ENCODE measurements around the gene PDE8A. TPM values are rescaled to one million over a fixed set of nuclear protein-coding genes. Genes with fewer than 3 reads are reported as not detected.

PDE8A gene
- total RNA-seq, 2 experiments from 2014 or later = 28.3 to 32.3 TPM

DNA sequence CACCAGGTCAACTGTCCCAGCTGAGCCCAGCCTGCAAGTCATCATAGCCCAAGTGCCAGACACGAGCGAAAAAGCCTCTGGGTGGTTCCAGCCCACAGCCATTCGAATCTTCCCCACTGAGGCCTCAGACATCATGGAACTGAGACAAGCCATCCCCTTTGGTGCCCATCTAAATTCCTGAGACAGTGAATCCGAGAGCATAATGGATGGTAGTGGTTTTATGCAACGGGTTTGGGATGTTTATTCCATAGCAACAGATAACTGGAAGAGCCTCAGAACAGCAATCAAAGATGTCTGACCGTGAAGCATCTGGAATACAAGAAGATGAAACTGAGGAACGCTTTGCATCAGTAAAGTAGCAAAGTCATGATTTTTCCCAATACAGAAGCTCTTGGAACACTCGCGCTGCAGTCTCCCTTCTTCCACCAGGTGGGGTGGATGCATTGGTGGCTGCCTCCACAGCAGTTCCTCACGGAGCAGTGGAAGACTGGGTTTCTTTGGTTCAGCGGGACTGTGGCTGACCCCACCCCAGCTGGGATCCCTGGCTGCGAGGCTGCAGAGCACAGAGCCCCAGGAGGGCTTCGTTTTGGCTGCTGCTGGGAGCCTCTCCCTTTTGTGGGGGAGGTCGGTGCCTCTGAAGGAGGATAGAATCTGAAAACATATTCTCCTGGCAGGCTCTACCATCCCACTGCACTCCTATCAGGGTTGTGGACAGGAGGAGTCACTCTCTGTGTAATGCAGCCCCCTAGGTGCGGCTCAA lies 26.4 kb upstream of the PDE8A start:
- no TSS peak for BruUV-seq (replicated peaks)
- DNase-seq (ENCODE audit: low spot score) = peak; percentile 30
- H3K4me2 ChIP-seq (ENCODE audit: low read length) = no peak overlapping the region
- no peaks in the 10 kb centered on the region for H3K79me2 ChIP-seq (ENCODE audit: insufficient read depth, low read depth, low read length)
- no peak overlapping the region for H3K4me3 ChIP-seq (ENCODE audit: low read depth, low read length, poor library complexity, severe bottlenecking)
- H4K20me1 ChIP-seq (ENCODE audit: insufficient read depth, low read length) = no peaks in the 10 kb centered on the region
- intact Hi-C loops (cut with micrococcal nuclease; ENCODE audit: unreplicated experiment) = no loop called here
- H3K9me2 ChIP-seq (ENCODE audit: insufficient read depth, low read length) = no peaks in the 10 kb centered on the region
- TF ChIP-seq, protein P1, sequence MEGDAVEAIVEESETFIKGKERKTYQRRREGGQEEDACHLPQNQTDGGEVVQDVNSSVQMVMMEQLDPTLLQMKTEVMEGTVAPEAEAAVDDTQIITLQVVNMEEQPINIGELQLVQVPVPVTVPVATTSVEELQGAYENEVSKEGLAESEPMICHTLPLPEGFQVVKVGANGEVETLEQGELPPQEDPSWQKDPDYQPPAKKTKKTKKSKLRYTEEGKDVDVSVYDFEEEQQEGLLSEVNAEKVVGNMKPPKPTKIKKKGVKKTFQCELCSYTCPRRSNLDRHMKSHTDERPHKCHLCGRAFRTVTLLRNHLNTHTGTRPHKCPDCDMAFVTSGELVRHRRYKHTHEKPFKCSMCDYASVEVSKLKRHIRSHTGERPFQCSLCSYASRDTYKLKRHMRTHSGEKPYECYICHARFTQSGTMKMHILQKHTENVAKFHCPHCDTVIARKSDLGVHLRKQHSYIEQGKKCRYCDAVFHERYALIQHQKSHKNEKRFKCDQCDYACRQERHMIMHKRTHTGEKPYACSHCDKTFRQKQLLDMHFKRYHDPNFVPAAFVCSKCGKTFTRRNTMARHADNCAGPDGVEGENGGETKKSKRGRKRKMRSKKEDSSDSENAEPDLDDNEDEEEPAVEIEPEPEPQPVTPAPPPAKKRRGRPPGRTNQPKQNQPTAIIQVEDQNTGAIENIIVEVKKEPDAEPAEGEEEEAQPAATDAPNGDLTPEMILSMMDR (conservative IDR thresholded peaks at IDR 0.05; ENCODE audit: low read length) = peak; percentile 67
- no peak for TF ChIP-seq EZH2phosphoT487 (IDR thresholded peaks at IDR 0.05; ENCODE audit: borderline replicate concordance, low read depth, low read length)
- ChIA-PET POLR2A (no interaction called here), CTCF (ENCODE audit: unreplicated experiment) (no interaction called here)
- no peak overlapping the region for H3K27ac ChIP-seq (ENCODE audit: low read depth, low read length, poor library complexity, severe bottlenecking)
- H2AFZ ChIP-seq (ENCODE audit: low read length) = no peak overlapping the region
- no peaks in the 10 kb centered on the region for H3K36me3 ChIP-seq (ENCODE audit: insufficient read depth, low read length)
- H3K9me3 ChIP-seq (ENCODE audit: low read length) = no peaks in the 10 kb centered on the region
- H3K4me1 ChIP-seq (ENCODE audit: insufficient read depth, low read length, poor library complexity, severe bottlenecking) = peaks cover 7% of the 10 kb centered on the region

DNA sequence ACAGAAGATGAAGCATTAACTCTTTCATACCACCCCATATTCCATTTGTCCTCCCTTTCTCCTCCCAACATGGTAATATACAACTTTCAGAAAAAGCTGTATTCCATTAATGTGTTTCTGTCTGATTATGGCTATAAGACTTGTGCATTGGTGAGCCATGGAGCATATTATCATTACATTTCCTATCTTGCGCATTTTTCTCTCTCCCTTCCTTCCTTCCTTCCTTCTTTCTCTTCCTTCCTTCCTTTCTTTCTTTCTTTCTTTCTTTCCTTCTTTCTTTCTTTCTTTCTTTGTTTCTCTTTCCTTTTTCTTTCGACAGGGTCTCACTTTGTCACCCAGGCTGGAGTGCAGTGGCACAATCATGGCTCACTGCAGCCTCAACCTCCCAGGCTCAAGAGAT lies 25.5 kb upstream of the PDE8A start:
- H3K9me3 ChIP-seq (ENCODE audit: low read length) = no peaks in the 10 kb centered on the region
- POLR2A ChIA-PET = interaction anchor here (0.8 kb wide), 1 partner anchor 213 kb away, joined by 3 read pairs; no protein-coding TSS in a partner anchor
- H3K36me3 ChIP-seq (ENCODE audit: insufficient read depth, low read length) = no peaks in the 10 kb centered on the region
- H4K20me1 ChIP-seq (ENCODE audit: insufficient read depth, low read length) = no peaks in the 10 kb centered on the region
- H3K9me2 ChIP-seq (ENCODE audit: insufficient read depth, low read length) = no peaks in the 10 kb centered on the region
- intact Hi-C loops (cut with micrococcal nuclease; ENCODE audit: unreplicated experiment) = no loop called here
- BruUV-seq (replicated peaks) = no TSS peak
- H3K27ac ChIP-seq (ENCODE audit: low read depth, low read length, poor library complexity, severe bottlenecking) = no peak overlapping the region
- H3K4me3 ChIP-seq (ENCODE audit: low read depth, low read length, poor library complexity, severe bottlenecking) = no peak overlapping the region
- CTCF ChIA-PET (ENCODE audit: unreplicated experiment) = no interaction called here
- TF ChIP-seq, protein P1 (conservative IDR thresholded peaks at IDR 0.05; ENCODE audit: low read length) = no peak
- TF ChIP-seq EZH2phosphoT487 (IDR thresholded peaks at IDR 0.05; ENCODE audit: borderline replicate concordance, low read depth, low read length) = no peak
- H2AFZ ChIP-seq (ENCODE audit: low read length) = no peak overlapping the region
- H3K79me2 ChIP-seq (ENCODE audit: insufficient read depth, low read depth, low read length) = no peaks in the 10 kb centered on the region
- H3K4me1 ChIP-seq (ENCODE audit: insufficient read depth, low read length, poor library complexity, severe bottlenecking) = peaks cover 7% of the 10 kb centered on the region
- no peak for DNase-seq (ENCODE audit: low spot score)
- H3K4me2 ChIP-seq (ENCODE audit: low read length) = no peak overlapping the region

DNA sequence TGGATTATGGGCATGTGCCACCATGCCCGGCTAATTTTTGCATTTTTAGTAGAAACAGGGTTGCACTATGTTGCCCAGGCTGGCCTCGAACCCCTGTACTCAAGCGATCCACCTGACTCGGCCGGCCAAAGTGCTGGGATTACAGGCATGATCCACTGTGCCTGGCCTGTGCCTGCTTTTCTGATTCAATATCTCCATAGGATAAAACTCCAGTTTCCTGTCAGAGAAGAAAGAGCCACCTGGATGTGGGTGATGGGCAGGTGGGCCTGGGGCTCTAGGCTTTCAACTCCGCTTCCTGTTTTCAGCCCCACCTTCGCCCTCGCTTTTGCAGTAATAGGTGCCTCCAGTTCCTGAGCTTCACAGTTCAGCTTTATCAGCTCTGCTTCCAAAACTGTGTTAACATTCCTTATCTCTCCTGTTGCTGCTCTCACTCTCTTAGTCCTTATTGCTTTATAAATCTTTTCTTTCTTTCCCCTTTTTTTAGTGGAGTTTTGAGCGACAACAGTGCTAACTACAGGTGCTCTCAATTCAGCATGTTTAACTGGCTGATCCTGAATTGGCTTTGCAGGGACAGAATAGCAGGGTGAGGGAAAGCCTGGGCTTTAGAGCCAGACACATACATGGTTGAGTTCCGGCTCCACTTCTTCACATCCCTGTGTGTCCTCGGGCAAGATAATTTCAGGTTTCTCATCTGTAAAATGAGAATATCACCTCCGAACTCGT lies 21.1 kb upstream of the PDE8A start:
- peaks cover 7% of the 10 kb centered on the region for H3K4me1 ChIP-seq (ENCODE audit: insufficient read depth, low read length, poor library complexity, severe bottlenecking)
- H3K27ac ChIP-seq (ENCODE audit: low read depth, low read length, poor library complexity, severe bottlenecking) = no peak overlapping the region
- ChIA-PET POLR2A (no interaction called here), CTCF (ENCODE audit: unreplicated experiment) (no interaction called here)
- no TSS peak for BruUV-seq (replicated peaks)
- no peaks in the 10 kb centered on the region for H4K20me1 ChIP-seq (ENCODE audit: insufficient read depth, low read length)
- no peak for TF ChIP-seq EZH2phosphoT487 (IDR thresholded peaks at IDR 0.05; ENCODE audit: borderline replicate concordance, low read depth, low read length)
- TF ChIP-seq, protein P1 (conservative IDR thresholded peaks at IDR 0.05; ENCODE audit: low read length) = no peak
- H3K9me2 ChIP-seq (ENCODE audit: insufficient read depth, low read length) = no peaks in the 10 kb centered on the region
- no peak overlapping the region for H3K4me3 ChIP-seq (ENCODE audit: low read depth, low read length, poor library complexity, severe bottlenecking)
- H3K79me2 ChIP-seq (ENCODE audit: insufficient read depth, low read depth, low read length) = no peaks in the 10 kb centered on the region
- no peak overlapping the region for H2AFZ ChIP-seq (ENCODE audit: low read length)
- no peak overlapping the region for H3K4me2 ChIP-seq (ENCODE audit: low read length)
- no peak for DNase-seq (ENCODE audit: low spot score)
- intact Hi-C loops (cut with micrococcal nuclease; ENCODE audit: unreplicated experiment) = no loop called here
- H3K9me3 ChIP-seq (ENCODE audit: low read length) = no peaks in the 10 kb centered on the region
- H3K36me3 ChIP-seq (ENCODE audit: insufficient read depth, low read length) = no peaks in the 10 kb centered on the region
